ENCODE results near the gene ABHD3.

DNA sequence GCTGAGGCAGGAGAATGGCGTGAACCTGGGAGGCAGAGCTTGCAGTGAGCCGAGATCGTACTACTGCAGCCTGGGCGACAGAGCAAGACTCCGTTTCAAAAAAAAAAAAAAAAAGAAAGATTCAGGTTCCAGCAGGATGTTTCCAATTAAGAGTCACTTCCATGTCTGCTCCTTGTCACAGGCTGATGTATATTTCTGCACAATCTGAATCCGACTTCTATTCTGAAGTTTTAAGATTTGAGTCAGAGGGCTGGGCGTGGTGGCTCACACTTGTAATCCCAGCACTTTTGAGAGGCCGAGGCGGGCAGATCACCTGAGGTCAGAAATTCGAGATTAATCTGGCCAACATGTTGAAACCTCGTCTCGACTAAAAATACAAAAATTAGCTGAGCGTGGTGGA lies 67.8 kb downstream of the ABHD3 start:
- TF ChIP-seq, protein P1, sequence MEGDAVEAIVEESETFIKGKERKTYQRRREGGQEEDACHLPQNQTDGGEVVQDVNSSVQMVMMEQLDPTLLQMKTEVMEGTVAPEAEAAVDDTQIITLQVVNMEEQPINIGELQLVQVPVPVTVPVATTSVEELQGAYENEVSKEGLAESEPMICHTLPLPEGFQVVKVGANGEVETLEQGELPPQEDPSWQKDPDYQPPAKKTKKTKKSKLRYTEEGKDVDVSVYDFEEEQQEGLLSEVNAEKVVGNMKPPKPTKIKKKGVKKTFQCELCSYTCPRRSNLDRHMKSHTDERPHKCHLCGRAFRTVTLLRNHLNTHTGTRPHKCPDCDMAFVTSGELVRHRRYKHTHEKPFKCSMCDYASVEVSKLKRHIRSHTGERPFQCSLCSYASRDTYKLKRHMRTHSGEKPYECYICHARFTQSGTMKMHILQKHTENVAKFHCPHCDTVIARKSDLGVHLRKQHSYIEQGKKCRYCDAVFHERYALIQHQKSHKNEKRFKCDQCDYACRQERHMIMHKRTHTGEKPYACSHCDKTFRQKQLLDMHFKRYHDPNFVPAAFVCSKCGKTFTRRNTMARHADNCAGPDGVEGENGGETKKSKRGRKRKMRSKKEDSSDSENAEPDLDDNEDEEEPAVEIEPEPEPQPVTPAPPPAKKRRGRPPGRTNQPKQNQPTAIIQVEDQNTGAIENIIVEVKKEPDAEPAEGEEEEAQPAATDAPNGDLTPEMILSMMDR (IDR thresholded peaks at IDR 0.05) = no peak
- TF ChIP-seq POLR2A (IDR thresholded peaks at IDR 0.05) = no peak
